ENCODE results near the gene SLC35E3.

SLC35E3 gene

GRCh38 chr12:68771223-68771925 is 25.4 kb downstream of the SLC35E3 start:
- no peak for DNase-seq

- DNase-seq: no peak
These were observed 26.7 kb downstream of the SLC35E3 start for GRCh38 chr12:68772714-68773113.

GRCh38 chr12:68773582-68773981 is 27.6 kb downstream of the SLC35E3 start:
- no peak for DNase-seq

GRCh38 chr12:68775121-68775630 is 29.2 kb downstream of the SLC35E3 start:
- DNase-seq: no peak

- no peak for DNase-seq
These were observed 31.1 kb downstream of the SLC35E3 start for GRCh38 chr12:68776976-68777610.

- DNase-seq: no peak
These were observed 33.3 kb downstream of the SLC35E3 start for GRCh38 chr12:68779280-68779679.

- no peak for DNase-seq
These were observed 34.8 kb downstream of the SLC35E3 start for GRCh38 chr12:68780731-68781130.

GRCh38 chr12:68781728-68782127 is 35.8 kb downstream of the SLC35E3 start:
- no peak for DNase-seq

GRCh38 chr12:68784015-68784414 is 38.0 kb downstream of the SLC35E3 start:
- no peak for DNase-seq

GRCh38 chr12:68785358-68785757 is 39.4 kb downstream of the SLC35E3 start:
- DNase-seq: no peak

GRCh38 chr12:68785823-68786222 is 39.8 kb downstream of the SLC35E3 start:
- DNase-seq: no peak

GRCh38 chr12:68786929-68787328 is 41.0 kb downstream of the SLC35E3 start:
- no peak for DNase-seq

GRCh38 chr12:68788554-68789143 is 42.7 kb downstream of the SLC35E3 start:
- no peak for DNase-seq

- no peak for DNase-seq
These were observed 43.3 kb downstream of the SLC35E3 start for GRCh38 chr12:68789144-68789878.

- DNase-seq: no peak
These were observed 44.3 kb downstream of the SLC35E3 start for GRCh38 chr12:68790081-68790951.

- no peak for DNase-seq
These were observed 44.9 kb downstream of the SLC35E3 start for GRCh38 chr12:68790952-68791234.

GRCh38 chr12:68791897-68792481 is 46.0 kb downstream of the SLC35E3 start:
- no peak for DNase-seq

GRCh38 chr12:68792952-68793351 is 47.0 kb downstream of the SLC35E3 start:
- no peak for DNase-seq

- DNase-seq: no peak
These were observed 47.5 kb downstream of the SLC35E3 start for GRCh38 chr12:68793436-68793835.

- DNase-seq: no peak
These were observed 48.1 kb downstream of the SLC35E3 start for GRCh38 chr12:68793975-68794652.

GRCh38 chr12:68794653-68795251 is 48.8 kb downstream of the SLC35E3 start:
- no peak for DNase-seq

Measured in NCI-H446 treated with DMSO at 0.1 percent for 48 hours (cell line).